Testis (tissue), 3 donors: ENCODE measurements around the gene DERA. TPM values are rescaled to one million over a fixed set of nuclear protein-coding genes. Genes with fewer than 3 reads are reported as not detected.

Experiments
- DNase-seq: peaks from one replicate; pipeline ENCODE4 v3.0.0-alpha.2; 2019
- H3K27ac ChIP-seq, 2 donors: fragments of 200-600 bp; sonication (generic); one replicate each; pipeline ENCODE4 v1.5.1; 2019
- H3K27me3 ChIP-seq: fragments of 200-600 bp; sonication (generic); one replicate; pipeline ENCODE4 v1.5.1; 2019
- H3K36me3 ChIP-seq: fragments of 200-600 bp; sonication (generic); one replicate; pipeline ENCODE4 v1.5.1; 2017; ENCODE audit warnings: low read depth; ENCODE audit errors: missing control alignments
- H3K4me1 ChIP-seq: fragments of 200-600 bp; sonication (generic); one replicate; pipeline ENCODE4 v1.5.1; 2019
- H3K4me3 ChIP-seq, 2 donors: fragments of 200-600 bp; sonication (generic); one replicate each; pipeline ENCODE4 v1.5.1; 2017 to 2019
- H3K9me3 ChIP-seq: fragments of 200-600 bp; sonication (generic); one replicate; pipeline ENCODE4 v1.5.1; 2017
- CTCF ChIP-seq, 3 experiments: fragments of 450-650 bp in 2 of 3; fragments of 200-600 bp in 1 of 3; sonication (generic) in 1 of 3; IDR thresholded peaks; one replicate each; pipeline ENCODE4 v1.5.1; 2016 to 2019; ENCODE audit warnings: antibody characterized with exemption in 3 of 3, mild to moderate bottlenecking in 2 of 3, moderate library complexity in 1 of 3
- POLR2A ChIP-seq: fragments of 450-650 bp; IDR thresholded peaks from one replicate; pipeline ENCODE4 v1.6.1; 2017; ENCODE audit warnings: antibody characterized with exemption, mild to moderate bottlenecking, moderate library complexity
- WGBS, 2 donors: methylation state at CpG; one replicate each; pipeline ENCODE4 v1.1.5; 2018; 5-methylcytosine and 5-hydroxymethylcytosine counted together
- intact Hi-C: fragments of 100-400 bp; cut with DNase I; formaldehyde crosslinking; loops from one replicate; pipeline ENCODE4 v1.15.1; 2023; ENCODE audit warnings: low total_unique reads
- polyA plus RNA-seq: library from polyadenylated mRNA; stranded (reverse); fragments of 350-450 nt; fragmentation: Illumina TruSeq; extraction: RNeasy Lipid Tissue Mini Kit (QIAGEN cat#74804); gene quantifications from one replicate; pipeline ENCODE4 v1.2.3, GENCODE V29; 2014; ENCODE audit warnings: low read depth, low replicate concordance; ENCODE audit not compliant: insufficient read depth
- total RNA-seq, 2 donors: library from RNA; depleted of rRNA; stranded (reverse); fragments of >200 nt; gene quantifications; one replicate each; pipeline ENCODE4 v1.2.3, GENCODE V29; 2016

Gene DERA
- total and polyA plus RNA-seq, 3 donors from 2014 or later, result 14.0 to 21.3 (median 19.0) TPM

- Histone ChIP-seq H3K27ac (no peak overlapping the region), H3K27me3 (no peaks in the 10 kb centered on the region), H3K36me3 (no peaks in the 10 kb centered on the region), H3K4me1 (no peaks in the 10 kb centered on the region), H3K4me3 (no peak overlapping the region), H3K9me3 (no peaks in the 10 kb centered on the region)
- no peak for TF ChIP-seq CTCF (IDR thresholded peaks at IDR 0.05)
- TF ChIP-seq POLR2A, result no peak
- intact Hi-C loops, result no loop called here
- no peak for DNase-seq
- 91 to 94% methylated on average over 4 of the region's 4 CpGs for WGBS, 2 donors
Observed at GRCh38 chr12:15995801-15996200, 84.7 kb downstream of the DERA start.

GRCh38 chr12:15996254-15996653, 85.1 kb downstream of the DERA start:
- intact Hi-C loops, result no loop called here
- Histone ChIP-seq H3K4me1 (no peaks in the 10 kb centered on the region), H3K9me3 (no peaks in the 10 kb centered on the region), H3K4me3 (no peak overlapping the region), H3K36me3 (no peaks in the 10 kb centered on the region), H3K27me3 (no peaks in the 10 kb centered on the region), H3K27ac (no peak overlapping the region)
- TF ChIP-seq POLR2A, result no peak
- 87 to 88% methylated on average over 3 of the region's 3 CpGs for WGBS, 2 donors
- peak; percentile 28 for DNase-seq

GRCh38 chr12:15996948-15997347, 85.8 kb downstream of the DERA start:
- 84 to 96% methylated on average over 1 of the region's 1 CpG for WGBS, 2 donors
- no peak for TF ChIP-seq POLR2A
- TF ChIP-seq CTCF (IDR thresholded peaks at IDR 0.05), result no peak
- intact Hi-C loops, result no loop called here

GRCh38 chr12:15997910-15998309, 86.8 kb downstream of the DERA start:
- Histone ChIP-seq H3K27me3 (no peaks in the 10 kb centered on the region), H3K4me1 (no peaks in the 10 kb centered on the region), H3K27ac (no peak overlapping the region), H3K9me3 (no peaks in the 10 kb centered on the region), H3K4me3 (no peak overlapping the region), H3K36me3 (no peaks in the 10 kb centered on the region)
- intact Hi-C loops, result no loop called here
- TF ChIP-seq CTCF (IDR thresholded peaks at IDR 0.05) (no peak), POLR2A (no peak)
- DNase-seq, result no peak
- WGBS, 2 donors, result 87 to 89% methylated on average over 2 of the region's 2 CpGs

More at GRCh38 chr12:15996948-15997347, 85.8 kb downstream of the DERA start:
- Histone ChIP-seq H3K9me3 (no peaks in the 10 kb centered on the region), H3K27me3 (no peaks in the 10 kb centered on the region), H3K36me3 (no peaks in the 10 kb centered on the region), H3K4me3 (no peak overlapping the region), H3K4me1 (no peaks in the 10 kb centered on the region), H3K27ac (no peak overlapping the region)
- no peak for DNase-seq

- intact Hi-C loops, result no loop called here
Observed at GRCh38 chr12:16002880-16003279, 91.7 kb downstream of the DERA start.

More at GRCh38 chr12:16002880-16003279, 91.7 kb downstream of the DERA start:
- TF ChIP-seq CTCF (IDR thresholded peaks at IDR 0.05), result no peak
- TF ChIP-seq POLR2A, result no peak
- no peaks in the 10 kb centered on the region for H3K36me3 ChIP-seq
- no peaks in the 10 kb centered on the region for H3K27me3 ChIP-seq
- no peak overlapping the region for H3K4me3 ChIP-seq
- no peak overlapping the region for H3K27ac ChIP-seq
- no peak for DNase-seq
- H3K9me3 ChIP-seq, result no peaks in the 10 kb centered on the region
- H3K4me1 ChIP-seq, result no peaks in the 10 kb centered on the region
